HEK293T (cell line): ENCODE data around the gene TINAGL1.

ENCODE experiments used
- ARNT ChIP-seq: fragments of 450-650 bp; IDR thresholded peaks from 2 replicates; pipeline ENCODE4 v1.6.1; 2017; ENCODE audit warnings: mild to moderate bottlenecking
- CTBP1 ChIP-seq: fragments of 450-650 bp; IDR thresholded peaks from 2 replicates; pipeline ENCODE4 v1.6.1; 2016; ENCODE audit warnings: borderline replicate concordance
- ELF4 ChIP-seq: fragments of 450-650 bp; IDR thresholded peaks from 2 replicates; pipeline ENCODE4 v1.6.1; 2017; ENCODE audit warnings: antibody characterized with exemption
- FOXA1 ChIP-seq: fragments of 450-650 bp; IDR thresholded peaks from 2 replicates; pipeline ENCODE4 v1.6.1; 2016; ENCODE audit warnings: mild to moderate bottlenecking
- FOXK2 ChIP-seq: fragments of 450-650 bp; IDR thresholded peaks from 2 replicates; pipeline ENCODE4 v1.6.1; 2016; ENCODE audit warnings: mild to moderate bottlenecking
- FOXM1 ChIP-seq: fragments of 450-650 bp; IDR thresholded peaks from 2 replicates; pipeline ENCODE4 v1.6.1; 2017; ENCODE audit warnings: mild to moderate bottlenecking, borderline replicate concordance
- HDGF ChIP-seq: fragments of 450-650 bp; IDR thresholded peaks from 2 replicates; pipeline ENCODE4 v1.6.1; 2017; ENCODE audit warnings: antibody characterized with exemption, borderline replicate concordance
- NFRKB ChIP-seq: fragments of 450-650 bp; IDR thresholded peaks from 2 replicates; pipeline ENCODE4 v1.6.1; 2016; ENCODE audit warnings: mild to moderate bottlenecking, moderate library complexity
- PKNOX1 ChIP-seq: fragments of 450-650 bp; IDR thresholded peaks from 2 replicates; pipeline ENCODE4 v1.6.1; 2016
- SP1 ChIP-seq: fragments of 450-650 bp; IDR thresholded peaks from 2 replicates; pipeline ENCODE4 v1.6.1; 2017
- SUZ12 ChIP-seq: fragments of 450-650 bp; IDR thresholded peaks from 2 replicates; pipeline ENCODE4 v1.6.1; 2016; ENCODE audit warnings: mild to moderate bottlenecking
- TARDBP ChIP-seq: fragments of 450-650 bp; IDR thresholded peaks from 2 replicates; pipeline ENCODE4 v1.6.1; 2016
- ZNF384 ChIP-seq: fragments of 450-650 bp; IDR thresholded peaks from 2 replicates; pipeline ENCODE4 v1.6.1; 2016

GRCh38 chr1:31564606-31564989 is 11.7 kb upstream of the TINAGL1 start:
- TF ChIP-seq SP1 = no peak
- no peak for TF ChIP-seq ZNF384
- TF ChIP-seq FOXK2 = no peak
- no peak for TF ChIP-seq PKNOX1
- no peak for TF ChIP-seq CTBP1
- no peak for TF ChIP-seq ELF4
- TF ChIP-seq HDGF = no peak
- TF ChIP-seq FOXM1 = no peak
- TF ChIP-seq SUZ12 = no peak
- no peak for TF ChIP-seq ARNT
- no peak for TF ChIP-seq TARDBP
- TF ChIP-seq NFRKB = no peak
- TF ChIP-seq FOXA1 = no peak
